Measurements from ENCODE around the gene UBE2L3. TPM values are rescaled to one million over a fixed set of nuclear protein-coding genes. Genes with fewer than 3 reads are reported as not detected.
"Not testable (repeated sequence)": the region's sequence is repeated elsewhere in the genome, so short reads cannot be mapped to it uniquely, and the experiment has no call there.

The UBE2L3 gene
- polyA plus RNA-seq: 54.9 TPM
- long read RNA-seq, donor 1, transcript UBE2L3-201 (4 exons, 3,028 nt): major isoform, 33 of 39 reads
- long read RNA-seq, donor 1, partial matches to known transcripts: 5 of 39 reads
- long read RNA-seq, donor 1, other reads (novel, unspliced or antisense): 0 of 39 reads
- long read RNA-seq, donor 2, transcript UBE2L3-201 (4 exons, 3,028 nt): major isoform, 71 of 90 reads
- long read RNA-seq, donor 2, partial matches to known transcripts: 15 of 90 reads
- long read RNA-seq, donor 2, other reads (novel, unspliced or antisense): 0 of 90 reads
- long read RNA-seq, donor 3, transcript UBE2L3-201 (4 exons, 3,028 nt): major isoform, 85 of 184 reads
- long read RNA-seq, donor 3, partial matches to known transcripts: 57 of 184 reads
- long read RNA-seq, donor 3, other reads (novel, unspliced or antisense): 40 of 184 reads
- long read RNA-seq, donor 4, transcript UBE2L3-201 (4 exons, 3,028 nt): major isoform, 6 of 6 reads
- long read RNA-seq, donor 4, partial matches to known transcripts: 0 of 6 reads
- long read RNA-seq, donor 4, other reads (novel, unspliced or antisense): 0 of 6 reads
- long read RNA-seq, donor 5, transcript UBE2L3-201 (4 exons, 3,028 nt): major isoform, 27 of 27 reads
- long read RNA-seq, donor 5, partial matches to known transcripts: 0 of 27 reads
- long read RNA-seq, donor 5, other reads (novel, unspliced or antisense): 0 of 27 reads
- long read RNA-seq, donor 6, transcript UBE2L3-201 (4 exons, 3,028 nt): major isoform, 71 of 88 reads
- long read RNA-seq, donor 6, partial matches to known transcripts: 15 of 88 reads
- long read RNA-seq, donor 6, other reads (novel, unspliced or antisense): 0 of 88 reads
- long read RNA-seq, donor 7, transcript UBE2L3-201 (4 exons, 3,028 nt): major isoform, 39 of 44 reads
- long read RNA-seq, donor 7, partial matches to known transcripts: 5 of 44 reads
- long read RNA-seq, donor 7, other reads (novel, unspliced or antisense): 0 of 44 reads
- long read RNA-seq, donor 8, transcript UBE2L3-201 (4 exons, 3,028 nt): major isoform, 64 of 78 reads
- long read RNA-seq, donor 8, partial matches to known transcripts: 14 of 78 reads
- long read RNA-seq, donor 8, other reads (novel, unspliced or antisense): 0 of 78 reads
- long read RNA-seq, donor 9, transcript UBE2L3-201 (4 exons, 3,028 nt): major isoform, 39 of 46 reads
- long read RNA-seq, donor 9, partial matches to known transcripts: 6 of 46 reads
- long read RNA-seq, donor 9, other reads (novel, unspliced or antisense): 0 of 46 reads
- long read RNA-seq, donor 10, transcript UBE2L3-201 (4 exons, 3,028 nt): major isoform, 87 of 104 reads
- long read RNA-seq, donor 10, partial matches to known transcripts: 17 of 104 reads
- long read RNA-seq, donor 10, other reads (novel, unspliced or antisense): 0 of 104 reads
- long read RNA-seq, donor 11, transcript UBE2L3-201 (4 exons, 3,028 nt): major isoform, 53 of 59 reads
- long read RNA-seq, donor 11, partial matches to known transcripts: 5 of 59 reads
- long read RNA-seq, donor 11, other reads (novel, unspliced or antisense): 0 of 59 reads

DNA sequence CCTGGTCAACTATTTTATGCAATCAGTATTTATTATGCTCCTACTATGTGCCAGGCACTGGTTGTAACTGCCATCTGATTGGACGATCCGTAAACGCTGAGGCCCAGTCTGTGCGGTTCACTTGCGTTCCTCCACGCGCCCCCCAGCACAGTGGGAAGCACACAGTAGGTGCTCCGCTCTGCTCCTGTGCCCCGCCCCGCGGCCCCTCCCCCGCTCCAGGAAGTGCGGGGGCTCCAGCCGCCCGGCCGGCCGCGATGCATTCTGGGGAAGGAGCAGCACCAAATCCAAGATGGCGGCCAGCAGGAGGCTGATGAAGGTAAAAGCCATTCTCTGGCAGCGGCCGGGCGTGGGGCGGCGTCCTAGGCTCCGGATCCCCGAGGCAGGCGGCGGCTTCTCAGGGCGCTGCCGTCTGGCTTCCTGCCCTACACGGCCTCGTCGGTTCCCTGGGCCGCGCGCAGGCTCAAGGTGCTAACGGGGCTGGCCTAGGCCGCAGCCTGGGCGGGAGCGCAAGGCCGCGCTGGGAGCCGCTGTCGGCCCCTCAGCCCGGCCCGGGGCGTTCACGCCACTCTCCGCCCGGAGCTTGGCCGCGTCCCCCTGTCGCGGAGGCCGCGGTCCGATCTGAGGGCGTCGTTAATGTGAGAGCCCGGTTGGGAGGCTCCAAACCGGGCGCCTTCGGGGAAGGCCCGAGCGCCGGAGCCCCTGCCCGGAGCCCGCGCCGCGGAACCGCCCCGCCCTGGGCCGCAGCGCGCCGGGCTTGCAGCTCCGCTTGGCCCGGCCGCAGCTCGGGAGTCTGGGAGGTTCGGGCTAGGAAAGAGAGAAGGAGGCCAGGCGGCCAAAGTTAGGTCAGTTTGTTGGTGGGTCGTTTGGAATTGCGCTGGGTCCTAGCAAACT lies at the start of gene UBE2L3:
TSS of gene UBE2L3 (plus strand) at position 259 of the 891 bp plus-strand sequence. CDS start at position 290, 31 bp downstream.
- peak within 1 kb of the TSS; percentile 89 for H3K27ac ChIP-seq (ENCODE audit: low read length)
- DNase-seq: peak; percentile 69 to 91
- peaks cover 28% of the 10 kb centered on the region for H3K4me1 ChIP-seq (ENCODE audit: control insufficient read depth, insufficient read depth, low read length)
- WGBS (ENCODE audit: insufficient coverage, low lambda C conversion rate): no CpG with 5 or more reads among the region's 85 CpGs
- no peaks in the 10 kb centered on the region for H3K27me3 ChIP-seq (ENCODE audit: control insufficient read depth, insufficient read depth, low read length)
- H3K4me3 ChIP-seq (ENCODE audit: low read length): peak within 1 kb of the TSS; percentile 71
- H3K36me3 ChIP-seq (ENCODE audit: control insufficient read depth, insufficient read depth, low read length): no peaks in the 10 kb centered on the region
- no peaks in the 10 kb centered on the region for H3K9me3 ChIP-seq (ENCODE audit: control insufficient read depth, low read depth, low read length)

DNA sequence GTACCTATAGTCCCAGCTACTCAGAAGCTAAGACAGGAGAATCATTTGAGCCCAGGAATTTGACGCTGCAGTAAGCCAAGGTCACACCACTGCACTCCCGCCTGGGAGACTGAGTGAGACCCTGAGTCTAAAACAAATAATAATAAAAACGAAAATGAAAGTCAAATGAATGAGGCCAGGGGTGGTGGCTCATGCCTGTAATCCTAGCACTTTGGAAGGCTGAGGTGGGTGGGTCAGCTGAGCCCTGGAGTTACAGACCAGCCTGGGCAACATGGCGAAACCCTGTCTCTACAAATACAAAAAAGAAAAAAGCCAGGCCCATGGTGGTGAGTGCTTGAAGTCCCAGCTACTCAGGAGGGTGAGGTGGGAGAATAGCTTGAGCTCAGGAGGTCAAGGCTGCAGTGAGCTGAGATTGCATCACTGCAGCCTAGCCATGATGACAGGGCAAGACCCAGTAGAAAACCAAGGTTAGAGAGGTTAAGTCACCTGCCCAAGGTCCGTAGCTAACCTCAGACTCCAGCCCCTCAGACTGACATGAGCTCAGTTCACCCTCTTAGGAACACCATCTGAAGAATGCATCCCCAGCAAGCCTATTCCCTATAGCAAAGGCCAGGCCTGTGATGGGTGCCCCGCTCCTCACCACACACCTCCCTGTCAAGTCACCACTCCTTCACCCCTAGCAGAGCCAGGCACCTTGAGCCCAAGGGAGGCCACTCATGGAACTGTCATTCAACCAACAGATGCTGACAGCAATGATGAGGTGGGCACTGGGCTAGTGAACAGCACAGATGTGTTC lies 40.6 kb upstream of the UBE2L3 start:
- H3K36me3 ChIP-seq (ENCODE audit: control insufficient read depth, insufficient read depth, low read length); DNase-seq; H3K4me3 ChIP-seq (ENCODE audit: low read length); H3K27me3 ChIP-seq (ENCODE audit: control insufficient read depth, insufficient read depth, low read length); H3K27ac ChIP-seq (ENCODE audit: low read length); H3K4me1 ChIP-seq (ENCODE audit: control insufficient read depth, insufficient read depth, low read length); H3K9me3 ChIP-seq (ENCODE audit: control insufficient read depth, low read depth, low read length): not testable (repeated sequence)
- no CpG with 5 or more reads among the region's 6 CpGs for WGBS (ENCODE audit: insufficient coverage, low lambda C conversion rate)

DNA sequence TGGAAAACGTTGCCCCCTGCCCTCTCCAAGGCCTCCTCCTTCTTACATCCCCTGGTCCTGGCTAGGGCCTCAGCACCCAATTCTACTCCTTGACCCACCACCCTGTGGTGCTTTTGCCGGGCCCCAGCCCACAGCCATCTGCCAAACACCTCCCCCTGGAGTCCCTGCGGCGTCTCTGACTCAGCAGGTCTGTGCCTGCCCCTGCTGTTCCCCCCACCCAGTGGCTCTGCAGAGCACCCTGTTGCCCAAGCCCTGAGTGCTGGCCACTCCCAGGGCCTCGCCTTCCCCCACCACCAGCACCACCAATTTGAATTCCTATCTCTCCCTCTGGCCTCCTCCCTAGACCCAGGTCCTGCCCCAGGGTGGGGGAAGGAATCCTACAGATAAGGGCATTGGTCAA lies 36.0 kb upstream of the UBE2L3 start:
- not testable (repeated sequence) for H3K4me1 ChIP-seq (ENCODE audit: control insufficient read depth, insufficient read depth, low read length); H3K4me3 ChIP-seq (ENCODE audit: low read length); H3K27me3 ChIP-seq (ENCODE audit: control insufficient read depth, insufficient read depth, low read length); DNase-seq; H3K36me3 ChIP-seq (ENCODE audit: control insufficient read depth, insufficient read depth, low read length); H3K27ac ChIP-seq (ENCODE audit: low read length); H3K9me3 ChIP-seq (ENCODE audit: control insufficient read depth, low read depth, low read length)
- WGBS (ENCODE audit: insufficient coverage, low lambda C conversion rate): no CpG with 5 or more reads among the region's 5 CpGs

DNA sequence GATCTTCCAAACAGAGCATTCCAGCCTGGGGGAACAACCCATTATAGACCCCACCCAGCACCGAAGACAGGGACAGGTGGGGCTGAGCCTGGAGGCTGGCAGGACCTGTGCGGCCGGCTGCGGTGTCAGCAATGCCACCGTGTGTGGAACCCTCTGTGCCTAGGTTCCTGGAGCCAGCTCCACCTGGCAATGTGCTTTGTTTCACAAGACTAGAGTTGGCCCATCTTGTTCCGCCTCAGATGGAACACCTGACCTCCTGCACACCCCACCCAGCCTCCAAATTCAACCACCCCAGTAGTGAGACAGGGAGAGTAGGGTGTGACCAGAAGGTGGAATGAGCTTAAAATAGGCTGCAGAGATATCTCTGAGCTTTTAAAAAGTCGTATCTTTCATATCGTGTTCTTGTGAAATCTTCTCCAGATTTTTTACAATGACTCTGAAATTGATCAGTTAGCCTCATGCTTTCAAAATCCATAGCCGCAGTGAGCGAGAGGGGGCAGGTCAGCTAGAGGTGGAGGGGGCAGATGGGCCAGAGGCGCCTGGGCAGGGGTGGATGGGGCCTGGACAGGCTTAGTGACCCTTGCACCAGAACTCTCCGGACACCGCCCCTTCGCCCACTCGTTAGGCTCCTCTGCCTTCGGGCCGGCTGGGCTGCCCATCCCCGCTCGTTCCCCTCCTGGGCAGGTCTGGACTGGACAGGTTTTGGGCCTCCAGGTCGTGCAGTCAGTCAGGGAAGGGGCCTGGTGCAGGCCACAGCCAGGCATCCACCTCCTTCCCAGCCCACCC lies 34.5 kb upstream of the UBE2L3 start:
- WGBS (ENCODE audit: insufficient coverage, low lambda C conversion rate): no CpG with 5 or more reads among the region's 20 CpGs
- H3K4me3 ChIP-seq (ENCODE audit: low read length); H3K36me3 ChIP-seq (ENCODE audit: control insufficient read depth, insufficient read depth, low read length); H3K27ac ChIP-seq (ENCODE audit: low read length); H3K27me3 ChIP-seq (ENCODE audit: control insufficient read depth, insufficient read depth, low read length); DNase-seq; H3K9me3 ChIP-seq (ENCODE audit: control insufficient read depth, low read depth, low read length); H3K4me1 ChIP-seq (ENCODE audit: control insufficient read depth, insufficient read depth, low read length): not testable (repeated sequence)

DNA sequence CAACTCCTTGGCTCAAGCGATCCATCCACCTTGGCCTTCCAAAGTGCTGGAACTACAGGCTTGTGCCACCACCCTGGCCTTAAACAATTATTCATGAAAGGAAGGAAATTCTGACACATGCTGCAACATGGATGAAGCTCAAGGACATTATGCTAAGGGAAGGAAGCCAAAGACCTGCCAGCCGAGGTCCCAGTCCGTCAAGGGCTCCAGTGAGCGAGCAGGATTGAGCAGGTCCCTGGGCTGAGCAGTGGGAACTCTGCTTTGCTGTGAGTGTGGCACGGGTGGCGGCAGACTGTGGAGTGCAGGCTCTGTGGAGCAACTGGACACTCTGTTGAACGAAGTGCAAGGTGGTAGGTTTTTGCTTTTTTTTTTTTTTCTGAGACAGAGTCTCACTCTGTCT lies 27.7 kb upstream of the UBE2L3 start:
- H3K27ac ChIP-seq (ENCODE audit: low read length); H3K27me3 ChIP-seq (ENCODE audit: control insufficient read depth, insufficient read depth, low read length); H3K4me3 ChIP-seq (ENCODE audit: low read length); DNase-seq; H3K4me1 ChIP-seq (ENCODE audit: control insufficient read depth, insufficient read depth, low read length); H3K36me3 ChIP-seq (ENCODE audit: control insufficient read depth, insufficient read depth, low read length); H3K9me3 ChIP-seq (ENCODE audit: control insufficient read depth, low read depth, low read length): not testable (repeated sequence)
- no CpG with 5 or more reads among the region's 7 CpGs for WGBS (ENCODE audit: insufficient coverage, low lambda C conversion rate)

DNA sequence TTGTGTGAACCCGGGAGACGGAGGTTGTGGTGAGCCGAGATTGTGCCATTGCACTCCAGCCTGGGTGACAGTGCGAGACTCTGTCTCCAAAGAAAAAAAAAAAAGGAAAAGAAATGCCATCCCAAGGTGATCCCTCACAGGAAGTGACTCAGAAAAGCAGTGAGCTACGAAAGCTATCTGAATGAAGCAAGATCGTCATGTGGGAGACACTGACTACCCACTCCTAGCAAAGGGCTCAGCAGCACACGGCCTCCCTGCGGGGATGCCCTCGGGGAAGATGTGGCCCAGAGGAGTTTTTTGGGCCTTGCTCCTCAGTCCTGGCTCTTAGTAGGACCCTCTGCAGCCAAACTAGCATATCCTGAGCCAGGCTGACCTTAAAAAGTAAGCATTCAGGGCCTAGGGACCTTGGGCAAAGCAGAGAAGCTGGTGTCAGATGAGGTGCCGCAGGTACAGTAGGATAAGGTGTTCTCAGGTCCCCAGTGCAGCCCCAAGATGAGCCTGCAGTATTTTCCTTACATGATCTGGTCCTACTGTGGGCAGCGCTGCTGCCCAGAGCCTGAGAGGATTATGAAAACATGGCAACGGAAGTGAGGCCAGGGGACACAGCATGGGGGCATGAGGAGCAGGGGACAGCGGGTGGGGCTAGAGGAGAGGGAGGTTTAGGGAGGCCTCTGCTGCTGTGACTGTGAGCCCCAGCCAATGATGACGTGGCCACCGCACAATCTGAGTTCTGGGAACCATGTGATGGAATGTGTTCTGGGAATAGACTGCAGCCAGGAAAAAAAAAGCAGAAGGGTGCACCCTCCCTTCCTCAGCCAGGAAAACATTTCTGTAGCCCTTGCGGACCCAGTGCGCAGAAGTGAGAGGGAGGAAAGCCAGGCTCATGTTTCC lies 22.8 kb upstream of the UBE2L3 start:
- not testable (repeated sequence) for H3K9me3 ChIP-seq (ENCODE audit: control insufficient read depth, low read depth, low read length); H3K36me3 ChIP-seq (ENCODE audit: control insufficient read depth, insufficient read depth, low read length); H3K27ac ChIP-seq (ENCODE audit: low read length); H3K4me3 ChIP-seq (ENCODE audit: low read length); H3K27me3 ChIP-seq (ENCODE audit: control insufficient read depth, insufficient read depth, low read length); DNase-seq; H3K4me1 ChIP-seq (ENCODE audit: control insufficient read depth, insufficient read depth, low read length)
- no CpG with 5 or more reads among the region's 17 CpGs for WGBS (ENCODE audit: insufficient coverage, low lambda C conversion rate)

DNA sequence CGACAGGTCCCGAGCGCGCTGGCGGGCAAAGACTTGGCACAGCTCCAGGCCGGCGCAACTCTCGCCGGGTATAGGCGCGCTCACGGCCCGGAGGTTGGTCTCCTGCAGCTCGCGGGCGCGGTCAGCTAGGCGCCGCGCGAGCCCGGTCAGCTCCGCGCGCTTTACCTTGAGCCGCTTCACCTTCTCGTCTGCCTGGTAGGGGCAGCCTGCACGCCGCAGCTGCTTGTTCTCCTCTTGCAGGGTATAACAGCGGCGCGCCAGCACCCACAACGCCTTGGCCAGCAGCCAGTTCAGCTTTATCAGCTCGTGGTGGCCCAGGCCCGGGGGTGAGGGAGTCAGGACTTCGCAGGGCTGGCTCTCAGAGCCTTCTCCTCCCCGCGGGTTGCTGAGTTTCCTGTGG lies 18.0 kb upstream of the UBE2L3 start:
- not testable (repeated sequence) for DNase-seq; H3K4me1 ChIP-seq (ENCODE audit: control insufficient read depth, insufficient read depth, low read length); H3K9me3 ChIP-seq (ENCODE audit: control insufficient read depth, low read depth, low read length); H3K27me3 ChIP-seq (ENCODE audit: control insufficient read depth, insufficient read depth, low read length); H3K36me3 ChIP-seq (ENCODE audit: control insufficient read depth, insufficient read depth, low read length); H3K27ac ChIP-seq (ENCODE audit: low read length); H3K4me3 ChIP-seq (ENCODE audit: low read length)
- no CpG with 5 or more reads among the region's 38 CpGs for WGBS (ENCODE audit: insufficient coverage, low lambda C conversion rate)

Data from large intestine (tissue), 12 donors.